Measurements from ENCODE around the gene SMYD3. TPM values are rescaled to one million over a fixed set of nuclear protein-coding genes. Genes with fewer than 3 reads are reported as not detected.
"Not testable (repeated sequence)": the region's sequence is repeated elsewhere in the genome, so short reads cannot be mapped to it uniquely, and the experiment has no call there.

The SMYD3 gene
- total RNA-seq, 4 donors from 2014 or later: 10.5 to 36.4 (median 22.5) TPM

GRCh38 chr1:245786948-245787347 is 720.1 kb downstream of the SMYD3 start:
- no peak overlapping the region for H3K4me3 ChIP-seq
- H3K9me3 ChIP-seq: no peaks in the 10 kb centered on the region
- H3K36me3 ChIP-seq: no peaks in the 10 kb centered on the region
- no peaks in the 10 kb centered on the region for H3K4me1 ChIP-seq
- TF ChIP-seq CTCF (IDR thresholded peaks at IDR 0.05) (no peak), POLR2A (IDR thresholded peaks at IDR 0.05) (no peak)
- no peak for DNase-seq
- intact Hi-C loops (cut with DNase I; ENCODE audit: low total_unique reads): no loop called here
- no peak overlapping the region for H3K27ac ChIP-seq
- H3K27me3 ChIP-seq: no peaks in the 10 kb centered on the region

GRCh38 chr1:245779797-245780755 is 727.0 kb downstream of the SMYD3 start:
- H3K4me1 ChIP-seq: no peaks in the 10 kb centered on the region
- no peaks in the 10 kb centered on the region for H3K9me3 ChIP-seq
- TF ChIP-seq POLR2A (IDR thresholded peaks at IDR 0.05) (no peak), CTCF (IDR thresholded peaks at IDR 0.05) (no peak)
- H3K4me3 ChIP-seq: no peak overlapping the region
- no peak overlapping the region for H3K27ac ChIP-seq
- no peaks in the 10 kb centered on the region for H3K36me3 ChIP-seq
- DNase-seq: no peak
- H3K27me3 ChIP-seq: no peaks in the 10 kb centered on the region
- intact Hi-C loops (cut with DNase I; ENCODE audit: low total_unique reads): no loop called here

- intact Hi-C loops (cut with DNase I; ENCODE audit: low total_unique reads): no loop called here
- Histone ChIP-seq H3K4me3 (no peak overlapping the region), H3K4me1 (no peaks in the 10 kb centered on the region), H3K27ac (no peak overlapping the region), H3K27me3 (no peaks in the 10 kb centered on the region), H3K9me3 (no peaks in the 10 kb centered on the region), H3K36me3 (no peaks in the 10 kb centered on the region)
- DNase-seq: no peak
- TF ChIP-seq CTCF (IDR thresholded peaks at IDR 0.05) (no peak), POLR2A (IDR thresholded peaks at IDR 0.05) (no peak)
Measured at GRCh38 chr1:245777752-245778151, 729.3 kb downstream of the SMYD3 start.

GRCh38 chr1:245776694-245777332 is 730.3 kb downstream of the SMYD3 start:
- TF ChIP-seq POLR2A (IDR thresholded peaks at IDR 0.05): no peak
- Histone ChIP-seq H3K27ac (no peak overlapping the region), H3K4me3 (no peak overlapping the region), H3K36me3 (no peaks in the 10 kb centered on the region), H3K9me3 (no peaks in the 10 kb centered on the region), H3K27me3 (no peaks in the 10 kb centered on the region), H3K4me1 (no peaks in the 10 kb centered on the region)
- DNase-seq: no peak
- intact Hi-C loops (cut with DNase I; ENCODE audit: low total_unique reads): no loop called here

GRCh38 chr1:245776139-245776538 is 730.9 kb downstream of the SMYD3 start:
- DNase-seq: no peak
- Histone ChIP-seq H3K36me3 (no peaks in the 10 kb centered on the region), H3K4me1 (no peaks in the 10 kb centered on the region), H3K4me3 (no peak overlapping the region), H3K27me3 (no peaks in the 10 kb centered on the region), H3K27ac (no peak overlapping the region), H3K9me3 (no peaks in the 10 kb centered on the region)
- TF ChIP-seq CTCF (IDR thresholded peaks at IDR 0.05) (no peak), POLR2A (IDR thresholded peaks at IDR 0.05) (no peak)
- intact Hi-C loops (cut with DNase I; ENCODE audit: low total_unique reads): no loop called here

- H3K4me3 ChIP-seq; intact Hi-C loops (cut with DNase I; ENCODE audit: low total_unique reads); H3K9me3 ChIP-seq; H3K27me3 ChIP-seq; H3K36me3 ChIP-seq; H3K27ac ChIP-seq; DNase-seq; H3K4me1 ChIP-seq: not testable (repeated sequence)
Measured at GRCh38 chr1:245774931-245775330, 732.1 kb downstream of the SMYD3 start.
